GM12891 (cell line): ENCODE measurements around the gene ZNF317.

Experiments used
- PAX5 ChIP-seq: IDR thresholded peaks from 2 replicates; pipeline ENCODE4 v1.6.1; 2011; ENCODE audit warnings: low read length, moderate library complexity, mild to moderate bottlenecking; ENCODE audit not compliant: insufficient read depth, severe bottlenecking
- POLR2A ChIP-seq: IDR thresholded peaks from 2 replicates; pipeline ENCODE4 v1.6.1; 2011; ENCODE audit warnings: low read depth, low read length, control low read depth
- POLR2AphosphoS5 ChIP-seq: IDR thresholded peaks from 2 replicates; pipeline ENCODE4 v1.6.1; 2011; ENCODE audit warnings: low read depth, low read length, control low read depth
- POU2F2 ChIP-seq: IDR thresholded peaks from 2 replicates; pipeline ENCODE4 v1.6.1; 2011; ENCODE audit warnings: low read depth, mild to moderate bottlenecking, control low read depth, low read length, moderate library complexity
- SPI1 ChIP-seq: IDR thresholded peaks from 2 replicates; pipeline ENCODE4 v1.6.1; 2011; ENCODE audit warnings: low read depth, low read length, control low read depth
- TAF1 ChIP-seq: IDR thresholded peaks from 2 replicates; pipeline ENCODE4 v1.6.1; 2011; ENCODE audit warnings: low read depth, low read length, control low read depth

GRCh38 chr19:9183000-9183399 is 42.8 kb downstream of the ZNF317 start:
- TF ChIP-seq POLR2A: no peak
- TF ChIP-seq POU2F2: no peak
- TF ChIP-seq TAF1: no peak
- TF ChIP-seq POLR2AphosphoS5: no peak
- TF ChIP-seq SPI1: no peak
- TF ChIP-seq PAX5: no peak
